IPS-NIHi7 (cell line): ENCODE measurements around the gene TMEM50A.
"Not testable (repeated sequence)": the region's sequence is repeated elsewhere in the genome, so short reads cannot be mapped to it uniquely, and the experiment has no call there.

Experiments
- DNase-seq: peaks from one replicate; pipeline ENCODE4 v3.0.0; 2012; ENCODE audit warnings: mixed read lengths; ENCODE audit errors: extremely low spot score

TMEM50A gene

GRCh38 chr1:25387096-25387495 lies 49.0 kb downstream of the TMEM50A start:
- not testable (repeated sequence) for DNase-seq

- not testable (repeated sequence) for DNase-seq
Measured at GRCh38 chr1:25388691-25389090, 50.6 kb downstream of the TMEM50A start.

- DNase-seq, result not testable (repeated sequence)
Measured at GRCh38 chr1:25389721-25390120, 51.6 kb downstream of the TMEM50A start.

GRCh38 chr1:25392841-25393240 lies 54.7 kb downstream of the TMEM50A start:
- no peak for DNase-seq

GRCh38 chr1:25397549-25397948 lies 59.4 kb downstream of the TMEM50A start:
- not testable (repeated sequence) for DNase-seq

- DNase-seq, result not testable (repeated sequence)
Measured at GRCh38 chr1:25398079-25398478, 59.9 kb downstream of the TMEM50A start.

GRCh38 chr1:25402947-25403803 lies 65.0 kb downstream of the TMEM50A start:
- DNase-seq, result not testable (repeated sequence)

- not testable (repeated sequence) for DNase-seq
Measured at GRCh38 chr1:25405731-25406305, 67.7 kb downstream of the TMEM50A start.

- DNase-seq, result not testable (repeated sequence)
Measured at GRCh38 chr1:25409641-25410427, 71.7 kb downstream of the TMEM50A start.
